GM18861 (cell line): Measurements from ENCODE around the gene PPP2R2B.
"Not testable (repeated sequence)": the region's sequence is repeated elsewhere in the genome, so short reads cannot be mapped to it uniquely, and the experiment has no call there.

Experiments
- ATAC-seq: cut with Tn5 transposase; IDR thresholded peaks from one replicate; pipeline ENCODE4 v1.9.1; 2021; ENCODE audit not compliant: unreplicated experiment

PPP2R2B gene

GRCh38 chr5:146562461-146562860, 316.1 kb downstream of the PPP2R2B start:
- no peak for ATAC-seq

DNA sequence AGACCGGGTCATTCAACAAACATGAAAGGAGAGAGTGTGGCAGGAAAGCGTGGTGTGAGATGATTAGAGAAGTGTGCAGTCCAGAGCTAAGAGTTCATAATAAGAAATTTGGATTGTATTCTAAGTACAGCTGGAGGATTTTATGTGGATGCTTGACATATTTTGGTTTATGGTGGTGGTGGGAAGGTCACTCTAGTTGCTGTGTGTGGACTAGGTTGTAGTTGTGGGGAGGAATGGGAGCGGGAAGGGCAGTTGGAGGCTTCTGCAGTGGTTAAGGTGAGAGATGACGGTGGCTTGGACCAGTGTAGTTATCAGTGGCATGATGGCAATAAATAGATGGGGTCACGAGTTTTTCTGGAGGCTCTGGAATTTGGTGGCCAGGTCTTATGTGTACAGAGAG, 316.8 kb downstream of the PPP2R2B start:
- no peak for ATAC-seq

DNA sequence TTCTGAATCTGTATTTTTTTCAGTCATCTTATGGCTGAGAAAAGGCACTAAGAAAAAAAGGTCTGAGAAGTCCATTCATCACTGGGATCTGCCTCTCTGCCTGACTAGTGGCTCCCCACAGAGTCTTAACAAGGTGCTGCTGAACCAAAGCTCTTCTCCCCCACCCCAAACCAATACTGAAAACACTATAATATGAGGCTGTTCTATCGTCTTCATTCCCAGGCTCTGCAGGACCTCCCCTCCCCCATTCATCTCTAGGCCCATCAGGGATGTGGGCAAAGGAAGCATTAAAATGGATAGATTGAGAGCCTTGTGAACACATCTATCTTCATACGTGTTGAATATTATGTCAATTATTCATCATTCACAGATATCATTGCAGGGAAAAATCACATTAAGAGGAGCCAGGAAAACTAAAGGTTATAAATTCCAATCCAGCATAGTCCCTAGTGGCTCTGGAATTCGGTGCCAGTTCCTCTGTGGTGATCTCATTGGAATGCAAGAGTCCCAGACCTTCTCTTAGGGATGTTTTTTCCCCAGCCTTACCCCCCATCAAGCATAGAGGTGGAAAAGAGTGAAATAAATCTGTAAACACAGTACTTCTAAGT, 318.2 kb downstream of the PPP2R2B start:
- ATAC-seq: peak; percentile 26

GRCh38 chr5:146556884-146557283, 321.7 kb downstream of the PPP2R2B start:
- not testable (repeated sequence) for ATAC-seq

GRCh38 chr5:146553446-146553845, 325.1 kb downstream of the PPP2R2B start:
- ATAC-seq: no peak

DNA sequence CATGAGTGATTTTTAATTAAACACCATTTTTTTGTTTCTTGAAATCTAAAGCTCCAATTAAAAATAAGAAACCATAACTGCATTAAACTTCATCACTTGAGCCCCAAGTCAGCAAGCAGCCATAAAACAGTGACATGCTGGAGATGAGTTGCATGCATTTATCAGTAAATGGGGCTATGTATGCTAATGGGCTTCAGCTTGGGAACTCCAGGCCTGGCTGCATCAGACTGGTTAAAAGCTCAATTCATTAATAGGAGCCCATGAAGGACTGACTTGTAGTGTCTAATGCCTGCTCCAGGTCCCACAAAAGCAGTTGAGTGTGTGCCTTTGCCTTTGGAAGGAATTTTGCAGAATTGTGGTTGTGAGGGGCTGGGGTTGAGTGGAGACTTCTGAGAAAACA, 328.9 kb downstream of the PPP2R2B start:
- ATAC-seq: no peak

GRCh38 chr5:146548781-146549449, 329.6 kb downstream of the PPP2R2B start:
- peak; percentile 75 for ATAC-seq

GRCh38 chr5:146544232-146544631, 334.3 kb downstream of the PPP2R2B start:
- ATAC-seq: no peak

- peak; percentile 93 for ATAC-seq
Measured at GRCh38 chr5:146541958-146542849, 336.4 kb downstream of the PPP2R2B start.

DNA sequence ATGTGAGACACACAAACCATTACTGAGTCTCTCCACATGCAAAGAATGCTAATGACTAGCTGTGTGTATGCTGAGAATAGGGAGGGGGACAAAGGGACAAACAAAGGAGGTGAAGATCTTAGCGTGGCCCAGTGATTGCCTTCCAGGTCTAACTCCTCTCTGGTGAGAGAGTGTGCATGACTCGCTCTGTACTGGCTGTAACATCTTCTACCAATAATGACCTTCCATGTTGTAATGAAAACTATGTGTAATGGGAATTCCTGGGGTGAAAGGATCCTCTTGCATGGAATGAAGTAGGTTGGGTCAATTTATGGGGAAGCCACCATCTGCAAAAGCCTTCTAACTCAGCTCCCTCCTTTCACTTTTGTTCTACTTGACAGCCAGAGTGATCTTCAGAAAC, 338.1 kb downstream of the PPP2R2B start:
- no peak for ATAC-seq

- ATAC-seq: no peak
Measured at GRCh38 chr5:146539973-146540372, 338.6 kb downstream of the PPP2R2B start.

DNA sequence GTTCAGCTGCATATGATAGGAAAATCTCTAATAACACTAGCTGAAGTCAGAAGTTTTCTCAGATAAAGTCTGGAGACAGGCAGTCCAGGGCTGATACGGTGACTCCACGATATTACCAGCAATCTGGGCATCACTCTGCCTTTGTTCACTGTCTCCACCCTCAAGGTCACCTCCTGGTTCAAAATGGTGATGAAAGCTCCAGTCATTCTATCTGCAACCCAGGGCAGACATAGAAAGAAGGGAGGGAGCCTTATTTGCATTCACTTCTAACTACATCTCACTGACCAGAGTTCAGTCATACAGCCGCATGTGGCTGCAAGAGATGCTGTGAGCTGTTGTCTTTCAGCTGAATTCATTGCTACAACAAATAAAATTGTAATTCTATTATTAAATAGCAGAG, 340.1 kb downstream of the PPP2R2B start:
- no peak for ATAC-seq

- ATAC-seq: no peak
Measured at GRCh38 chr5:146533882-146534281, 344.7 kb downstream of the PPP2R2B start.

DNA sequence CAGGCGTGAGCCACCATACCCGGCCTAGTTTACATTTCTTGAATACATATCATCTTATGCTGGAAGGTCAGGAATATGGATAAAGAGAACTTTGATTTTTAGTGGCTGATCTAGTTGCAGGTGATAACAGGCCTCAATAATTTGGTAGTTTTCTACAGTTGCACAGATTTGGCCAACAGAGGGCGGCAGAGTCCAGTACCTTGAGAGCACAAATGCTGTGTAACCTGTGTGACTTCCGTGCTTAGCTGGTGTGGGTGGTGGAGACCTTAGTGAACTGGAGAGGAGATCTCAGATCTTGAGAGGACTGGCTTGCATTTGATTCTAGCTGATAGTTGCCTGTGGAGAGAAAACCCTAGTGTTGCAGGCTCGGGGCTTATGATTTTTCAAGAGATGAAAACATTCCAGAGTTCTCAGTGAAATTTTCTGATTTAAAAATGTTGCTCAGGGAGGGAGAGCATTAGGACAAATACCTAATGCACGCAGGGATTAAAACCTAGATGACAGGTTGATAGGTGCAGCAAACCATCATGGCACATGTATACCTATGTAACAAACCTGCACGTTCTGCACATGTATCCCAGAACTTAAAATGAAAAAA, 345.2 kb downstream of the PPP2R2B start:
- ATAC-seq: peak; percentile 93
